Measurements from ENCODE around the gene NFU1.

The NFU1 gene

GRCh38 chr2:69436938-69437750 lies at the start of gene NFU1:
Gene NFU1, minus strand, starts transcription at chr2:69437435. Its CDS starts 13 bp downstream, at chr2:69437422.
- Histone ChIP-seq H3K36me3 (ENCODE audit: insufficient read depth, low read length) (no peaks in the 10 kb centered on the region), H3K4me1 (ENCODE audit: insufficient read depth, low read length) (peaks cover 14% of the 10 kb centered on the region), H2AFZ (ENCODE audit: low read depth, low read length) (peak within 1 kb of the TSS; percentile 53), H3K27me3 (ENCODE audit: insufficient read depth, low read length) (no peaks in the 10 kb centered on the region), H3K4me3 (ENCODE audit: low read length) (peak within 1 kb of the TSS; percentile 94), H3K9me3 (ENCODE audit: low read length) (no peaks in the 10 kb centered on the region)

- H2AFZ ChIP-seq (ENCODE audit: low read depth, low read length): no peak overlapping the region
- H3K36me3 ChIP-seq (ENCODE audit: insufficient read depth, low read length): peaks cover 4% of the 10 kb centered on the region
- no peaks in the 10 kb centered on the region for H3K9me3 ChIP-seq (ENCODE audit: low read length)
- H3K27me3 ChIP-seq (ENCODE audit: insufficient read depth, low read length): no peaks in the 10 kb centered on the region
- H3K4me3 ChIP-seq (ENCODE audit: low read length): no peak overlapping the region
- H3K4me1 ChIP-seq (ENCODE audit: insufficient read depth, low read length): peaks cover 14% of the 10 kb centered on the region
Observed at GRCh38 chr2:69483696-69484095, 46.5 kb upstream of the NFU1 start.

GRCh38 chr2:69483024-69483423 lies 45.8 kb upstream of the NFU1 start:
- Histone ChIP-seq H2AFZ (ENCODE audit: low read depth, low read length) (no peak overlapping the region), H3K4me3 (ENCODE audit: low read length) (no peak overlapping the region), H3K4me1 (ENCODE audit: insufficient read depth, low read length) (peaks cover 14% of the 10 kb centered on the region), H3K36me3 (ENCODE audit: insufficient read depth, low read length) (peaks cover 2% of the 10 kb centered on the region), H3K9me3 (ENCODE audit: low read length) (no peaks in the 10 kb centered on the region), H3K27me3 (ENCODE audit: insufficient read depth, low read length) (no peaks in the 10 kb centered on the region)

- no peak overlapping the region for H2AFZ ChIP-seq (ENCODE audit: low read depth, low read length)
- no peaks in the 10 kb centered on the region for H3K9me3 ChIP-seq (ENCODE audit: low read length)
- peaks cover 4% of the 10 kb centered on the region for H3K36me3 ChIP-seq (ENCODE audit: insufficient read depth, low read length)
- H3K4me1 ChIP-seq (ENCODE audit: insufficient read depth, low read length): peaks cover 14% of the 10 kb centered on the region
- no peaks in the 10 kb centered on the region for H3K27me3 ChIP-seq (ENCODE audit: insufficient read depth, low read length)
- H3K4me3 ChIP-seq (ENCODE audit: low read length): no peak overlapping the region
Observed at GRCh38 chr2:69482471-69482870, 45.2 kb upstream of the NFU1 start.

GRCh38 chr2:69481421-69481820 lies 44.2 kb upstream of the NFU1 start:
- Histone ChIP-seq H3K4me3 (ENCODE audit: low read length) (no peak overlapping the region), H3K36me3 (ENCODE audit: insufficient read depth, low read length) (peaks cover 7% of the 10 kb centered on the region), H3K9me3 (ENCODE audit: low read length) (no peaks in the 10 kb centered on the region), H3K4me1 (ENCODE audit: insufficient read depth, low read length) (peaks cover 14% of the 10 kb centered on the region), H3K27me3 (ENCODE audit: insufficient read depth, low read length) (no peaks in the 10 kb centered on the region), H2AFZ (ENCODE audit: low read depth, low read length) (no peak overlapping the region)

DNA sequence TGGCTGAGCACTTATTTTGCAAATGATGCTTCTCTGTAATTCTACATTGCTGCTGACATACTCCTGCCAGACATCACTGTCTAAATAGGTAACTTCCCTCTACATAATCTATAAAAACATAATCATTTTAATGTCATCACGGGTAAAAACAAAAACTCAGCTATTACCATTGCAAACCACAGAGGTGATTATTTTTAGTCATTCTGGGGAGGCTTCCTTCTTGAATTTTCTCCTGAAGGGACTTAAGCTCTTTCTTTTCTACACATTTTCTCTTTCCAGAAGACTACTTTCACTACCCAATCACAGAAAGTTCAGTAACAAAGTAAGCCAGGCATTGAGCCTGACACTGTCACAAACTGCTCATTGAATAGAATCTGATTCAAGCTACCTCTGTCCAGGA lies 40.4 kb upstream of the NFU1 start:
- no peak overlapping the region for H3K4me3 ChIP-seq (ENCODE audit: low read length)
- no peak overlapping the region for H2AFZ ChIP-seq (ENCODE audit: low read depth, low read length)
- peaks cover 4% of the 10 kb centered on the region for H3K4me1 ChIP-seq (ENCODE audit: insufficient read depth, low read length)
- H3K27me3 ChIP-seq (ENCODE audit: insufficient read depth, low read length): no peaks in the 10 kb centered on the region
- H3K36me3 ChIP-seq (ENCODE audit: insufficient read depth, low read length): peaks cover 18% of the 10 kb centered on the region
- no peaks in the 10 kb centered on the region for H3K9me3 ChIP-seq (ENCODE audit: low read length)

DNA sequence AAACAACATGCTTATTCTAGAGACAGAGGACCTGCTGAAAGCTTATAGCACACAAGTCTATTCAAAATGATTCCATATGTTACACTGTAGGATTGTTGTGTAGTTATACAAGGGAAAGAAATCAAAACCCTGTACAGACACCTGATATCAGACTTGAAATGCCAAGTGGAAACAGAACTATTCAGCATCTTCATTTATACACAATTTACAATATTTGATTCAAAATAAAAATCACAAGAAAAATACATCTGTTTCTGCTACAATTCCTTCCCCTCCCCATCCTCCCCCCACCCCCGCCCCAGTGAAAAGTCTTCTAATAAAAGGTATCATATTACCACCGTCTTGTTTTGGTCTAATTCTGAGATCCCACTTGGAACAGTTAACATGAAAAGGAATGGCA lies 37.5 kb upstream of the NFU1 start:
- Histone ChIP-seq H3K27me3 (ENCODE audit: insufficient read depth, low read length) (no peaks in the 10 kb centered on the region), H3K4me1 (ENCODE audit: insufficient read depth, low read length) (no peaks in the 10 kb centered on the region), H3K9me3 (ENCODE audit: low read length) (no peaks in the 10 kb centered on the region), H3K36me3 (ENCODE audit: insufficient read depth, low read length) (peaks cover 16% of the 10 kb centered on the region), H3K4me3 (ENCODE audit: low read length) (no peak overlapping the region), H2AFZ (ENCODE audit: low read depth, low read length) (no peak overlapping the region)

DNA sequence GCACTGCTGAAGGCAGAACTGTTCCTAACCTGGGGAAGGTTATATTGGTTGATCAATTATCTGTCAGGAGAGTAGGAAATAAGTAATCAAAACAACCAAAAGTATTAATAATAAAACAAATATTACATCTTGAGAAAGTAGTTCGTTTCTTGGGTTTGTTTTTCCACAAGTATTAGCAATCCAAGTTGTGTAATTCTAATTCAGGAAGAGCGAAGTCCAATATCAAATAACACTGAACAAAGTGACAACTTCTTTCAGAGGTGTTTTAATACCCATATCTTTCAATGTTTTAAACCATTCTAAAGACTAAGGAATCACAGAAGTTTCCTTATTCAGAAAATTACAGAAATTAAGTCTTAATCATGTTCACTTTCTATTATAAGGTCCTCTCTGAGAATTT lies 34.6 kb upstream of the NFU1 start:
- no peaks in the 10 kb centered on the region for H3K27me3 ChIP-seq (ENCODE audit: insufficient read depth, low read length)
- no peak overlapping the region for H2AFZ ChIP-seq (ENCODE audit: low read depth, low read length)
- no peak overlapping the region for H3K4me3 ChIP-seq (ENCODE audit: low read length)
- peaks cover 13% of the 10 kb centered on the region for H3K36me3 ChIP-seq (ENCODE audit: insufficient read depth, low read length)
- H3K9me3 ChIP-seq (ENCODE audit: low read length): no peaks in the 10 kb centered on the region
- H3K4me1 ChIP-seq (ENCODE audit: insufficient read depth, low read length): no peaks in the 10 kb centered on the region

- peaks cover 13% of the 10 kb centered on the region for H3K36me3 ChIP-seq (ENCODE audit: insufficient read depth, low read length)
- no peaks in the 10 kb centered on the region for H3K4me1 ChIP-seq (ENCODE audit: insufficient read depth, low read length)
- H3K4me3 ChIP-seq (ENCODE audit: low read length): no peak overlapping the region
- H2AFZ ChIP-seq (ENCODE audit: low read depth, low read length): no peak overlapping the region
- no peaks in the 10 kb centered on the region for H3K27me3 ChIP-seq (ENCODE audit: insufficient read depth, low read length)
- H3K9me3 ChIP-seq (ENCODE audit: low read length): no peaks in the 10 kb centered on the region
Observed at GRCh38 chr2:69470911-69471310, 33.7 kb upstream of the NFU1 start.

DNA sequence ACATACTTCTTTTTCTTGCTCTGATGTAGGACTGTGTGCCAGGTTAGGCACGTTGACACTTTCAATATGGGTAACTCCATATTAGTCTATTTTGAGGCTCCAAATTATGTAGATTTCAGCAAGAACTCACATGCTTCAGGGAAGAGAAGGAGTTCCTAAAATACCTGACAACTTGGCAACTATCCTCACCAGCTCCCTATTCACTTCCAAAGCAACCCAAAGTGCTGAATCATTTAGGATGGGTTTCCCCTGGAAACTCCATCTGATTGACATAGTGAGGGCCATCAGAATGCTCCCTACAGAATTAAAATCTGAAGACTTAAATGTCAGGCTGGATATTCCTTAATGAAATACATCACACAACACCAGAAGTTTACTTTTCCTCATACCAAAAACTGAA lies 32.5 kb upstream of the NFU1 start:
- Histone ChIP-seq H3K9me3 (ENCODE audit: low read length) (no peaks in the 10 kb centered on the region), H2AFZ (ENCODE audit: low read depth, low read length) (no peak overlapping the region)

GRCh38 chr2:69469375-69469774 lies 32.1 kb upstream of the NFU1 start:
- Histone ChIP-seq H3K36me3 (ENCODE audit: insufficient read depth, low read length) (peaks cover 14% of the 10 kb centered on the region), H3K4me3 (ENCODE audit: low read length) (no peak overlapping the region), H2AFZ (ENCODE audit: low read depth, low read length) (no peak overlapping the region), H3K9me3 (ENCODE audit: low read length) (no peaks in the 10 kb centered on the region), H3K4me1 (ENCODE audit: insufficient read depth, low read length) (no peaks in the 10 kb centered on the region), H3K27me3 (ENCODE audit: insufficient read depth, low read length) (no peaks in the 10 kb centered on the region)

More for the DNA sequence above, 32.5 kb upstream of the NFU1 start:
- Histone ChIP-seq H3K4me3 (ENCODE audit: low read length) (no peak overlapping the region), H3K27me3 (ENCODE audit: insufficient read depth, low read length) (no peaks in the 10 kb centered on the region), H3K4me1 (ENCODE audit: insufficient read depth, low read length) (no peaks in the 10 kb centered on the region), H3K36me3 (ENCODE audit: insufficient read depth, low read length) (peaks cover 14% of the 10 kb centered on the region)

- Histone ChIP-seq H2AFZ (ENCODE audit: low read depth, low read length) (no peak overlapping the region), H3K4me1 (ENCODE audit: insufficient read depth, low read length) (no peaks in the 10 kb centered on the region), H3K4me3 (ENCODE audit: low read length) (no peak overlapping the region), H3K36me3 (ENCODE audit: insufficient read depth, low read length) (peaks cover 14% of the 10 kb centered on the region), H3K27me3 (ENCODE audit: insufficient read depth, low read length) (no peaks in the 10 kb centered on the region), H3K9me3 (ENCODE audit: low read length) (no peaks in the 10 kb centered on the region)
Observed at GRCh38 chr2:69466728-69467127, 29.5 kb upstream of the NFU1 start.

GRCh38 chr2:69465513-69466456 lies 28.6 kb upstream of the NFU1 start:
- H3K36me3 ChIP-seq (ENCODE audit: insufficient read depth, low read length): peaks cover 14% of the 10 kb centered on the region
- H3K27me3 ChIP-seq (ENCODE audit: insufficient read depth, low read length): no peaks in the 10 kb centered on the region
- H3K4me1 ChIP-seq (ENCODE audit: insufficient read depth, low read length): no peaks in the 10 kb centered on the region
- H2AFZ ChIP-seq (ENCODE audit: low read depth, low read length): no peak overlapping the region
- no peak overlapping the region for H3K4me3 ChIP-seq (ENCODE audit: low read length)
- no peaks in the 10 kb centered on the region for H3K9me3 ChIP-seq (ENCODE audit: low read length)
